GM23338 (cell line): ENCODE measurements around the gene LHFPL4.

Experiments used
- CREB1 ChIP-seq: fragments of 250-450 bp; sonication (Bioruptor Pico); IDR thresholded peaks from 2 replicates; pipeline ENCODE4 v1.5.0; 2020; ENCODE audit warnings: low read depth, mild to moderate bottlenecking, moderate library complexity
- ETS1 ChIP-seq: IDR thresholded peaks from 2 replicates; pipeline ENCODE4 v1.6.1; 2016; ENCODE audit warnings: antibody characterized with exemption
- EZH2 ChIP-seq: fragments of 200-600 bp; sonication (generic); IDR thresholded peaks from one replicate; pipeline ENCODE4 v1.8.0; 2017; ENCODE audit warnings: antibody characterized with exemption, mild to moderate bottlenecking, low read depth; ENCODE audit not compliant: unreplicated experiment
- EZH2phosphoT487 ChIP-seq: fragments of 200-600 bp; sonication (generic); IDR thresholded peaks from one replicate; pipeline ENCODE4 v1.8.1; 2018; ENCODE audit warnings: antibody characterized with exemption; ENCODE audit not compliant: unreplicated experiment
- JUNB ChIP-seq: IDR thresholded peaks from one replicate; pipeline ENCODE4 v1.6.1; 2016; ENCODE audit warnings: antibody characterized with exemption; ENCODE audit not compliant: unreplicated experiment
- NANOG ChIP-seq: IDR thresholded peaks from 2 replicates; pipeline ENCODE4 v1.6.1; 2016; ENCODE audit warnings: antibody characterized with exemption, borderline replicate concordance
- POLR2AphosphoS5 ChIP-seq: IDR thresholded peaks from 2 replicates; pipeline ENCODE4 v1.6.1; 2016; ENCODE audit warnings: antibody characterized with exemption, low read depth
- REST ChIP-seq: IDR thresholded peaks from one replicate; pipeline ENCODE4 v1.6.1; 2018; ENCODE audit warnings: antibody characterized with exemption; ENCODE audit not compliant: unreplicated experiment
- STAT1 ChIP-seq: IDR thresholded peaks from one replicate; pipeline ENCODE4 v1.6.1; 2016; ENCODE audit warnings: antibody characterized with exemption; ENCODE audit not compliant: unreplicated experiment
- ZNF114 ChIP-seq: fragments of 250-450 bp; sonication (Bioruptor Pico); IDR thresholded peaks from 2 replicates; pipeline ENCODE4 v1.5.0; 2020; ENCODE audit warnings: mild to moderate bottlenecking, moderate library complexity
- ZNF331 ChIP-seq: fragments of 250-450 bp; sonication (Bioruptor Pico); IDR thresholded peaks from 2 replicates; pipeline ENCODE4 v1.5.0; 2020; ENCODE audit warnings: low read depth, mild to moderate bottlenecking, moderate library complexity
- ZNF462 ChIP-seq: fragments of 250-450 bp; sonication (Bioruptor Pico); IDR thresholded peaks from 2 replicates; pipeline ENCODE4 v1.5.0; 2020; ENCODE audit warnings: mild to moderate bottlenecking, moderate library complexity
- TF ChIP-seq, protein P1 (sequence below), 2 experiments: fragments of 200-600 bp in 1 of 2; sonication (generic) in 1 of 2; conservative IDR thresholded peaks; 2 replicates each; pipeline versions ENCODE4 v1.5.1 to v1.6.1; 2016 to 2017; ENCODE audit warnings: antibody characterized with exemption in 2 of 2, low read depth in 2 of 2, mild to moderate bottlenecking in 2 of 2, moderate library complexity in 1 of 2

GRCh38 chr3:9476935-9477334, 76.7 kb downstream of the LHFPL4 start:
- TF ChIP-seq REST (no peak), EZH2 (no peak), POLR2AphosphoS5 (no peak), ETS1 (no peak), CREB1 (CRISPR knock-in tag) (no peak), NANOG (no peak), STAT1 (no peak), EZH2phosphoT487 (no peak), JUNB (no peak), ZNF114 (no peak), ZNF331 (CRISPR knock-in tag) (no peak), ZNF462 (CRISPR knock-in tag) (no peak)
- TF ChIP-seq, protein P1, sequence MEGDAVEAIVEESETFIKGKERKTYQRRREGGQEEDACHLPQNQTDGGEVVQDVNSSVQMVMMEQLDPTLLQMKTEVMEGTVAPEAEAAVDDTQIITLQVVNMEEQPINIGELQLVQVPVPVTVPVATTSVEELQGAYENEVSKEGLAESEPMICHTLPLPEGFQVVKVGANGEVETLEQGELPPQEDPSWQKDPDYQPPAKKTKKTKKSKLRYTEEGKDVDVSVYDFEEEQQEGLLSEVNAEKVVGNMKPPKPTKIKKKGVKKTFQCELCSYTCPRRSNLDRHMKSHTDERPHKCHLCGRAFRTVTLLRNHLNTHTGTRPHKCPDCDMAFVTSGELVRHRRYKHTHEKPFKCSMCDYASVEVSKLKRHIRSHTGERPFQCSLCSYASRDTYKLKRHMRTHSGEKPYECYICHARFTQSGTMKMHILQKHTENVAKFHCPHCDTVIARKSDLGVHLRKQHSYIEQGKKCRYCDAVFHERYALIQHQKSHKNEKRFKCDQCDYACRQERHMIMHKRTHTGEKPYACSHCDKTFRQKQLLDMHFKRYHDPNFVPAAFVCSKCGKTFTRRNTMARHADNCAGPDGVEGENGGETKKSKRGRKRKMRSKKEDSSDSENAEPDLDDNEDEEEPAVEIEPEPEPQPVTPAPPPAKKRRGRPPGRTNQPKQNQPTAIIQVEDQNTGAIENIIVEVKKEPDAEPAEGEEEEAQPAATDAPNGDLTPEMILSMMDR (conservative IDR thresholded peaks at IDR 0.05; ENCODE audit: low read depth in 2 of 2) = no peak
